Activated naive CD8-positive, alpha-beta T cell treated with anti-CD3 and anti-CD28 coated beads, Interleukin-2, amount 10 ng/mL, durations not matched to agents 7 days and 5 days (primary cell): ENCODE measurements around the gene FAM53B. TPM values are rescaled to one million over a fixed set of nuclear protein-coding genes. Genes with fewer than 3 reads are reported as not detected.

Source experiments
- ATAC-seq: fragments of 150-1000 bp; cut with Tn5 transposase; one replicate; pipeline ENCODE4 v1.10.0; 2021; ENCODE audit warnings: low read depth, moderate library complexity
- POLR2A ChIA-PET: fragments of 350-600 bp; sonication (Branson Sonifier 250); formaldehyde crosslinking; loops from one replicate; lab custom pipeline; 2021; ENCODE audit warnings: antibody characterized with exemption; lab: Charles Lee
- DNase-seq: peaks from one replicate; pipeline ENCODE4 v3.0.0; 2021
- H3K27ac Mint-ChIP-seq: one replicate; pipeline ENCODE4 v1.8.0; 2022; ENCODE audit warnings: mild to moderate bottlenecking, mixed read lengths
- H3K27me3 Mint-ChIP-seq: one replicate; pipeline ENCODE4 v1.8.0; 2022; ENCODE audit warnings: mild to moderate bottlenecking, moderate library complexity, mixed read lengths
- H3K36me3 Mint-ChIP-seq: one replicate; pipeline ENCODE4 v1.8.0; 2021; ENCODE audit warnings: mild to moderate bottlenecking, mixed read lengths
- H3K4me1 Mint-ChIP-seq: one replicate; pipeline ENCODE4 v1.8.0; 2021; ENCODE audit warnings: mixed read lengths
- H3K4me3 Mint-ChIP-seq: one replicate; pipeline ENCODE4 v1.8.0; 2022; ENCODE audit warnings: mild to moderate bottlenecking, moderate library complexity, mixed read lengths
- H3K9me3 Mint-ChIP-seq: one replicate; pipeline ENCODE4 v1.8.0; 2021; ENCODE audit warnings: mixed read lengths
- total RNA-seq, 2 experiments: library from RNA; stranded (reverse); gene quantifications; one replicate each; pipeline ENCODE4 v1.2.3, GENCODE V29; 2021

The FAM53B gene
- total RNA-seq, 2 experiments from 2014 or later: 29.8 to 33.0 TPM

DNA sequence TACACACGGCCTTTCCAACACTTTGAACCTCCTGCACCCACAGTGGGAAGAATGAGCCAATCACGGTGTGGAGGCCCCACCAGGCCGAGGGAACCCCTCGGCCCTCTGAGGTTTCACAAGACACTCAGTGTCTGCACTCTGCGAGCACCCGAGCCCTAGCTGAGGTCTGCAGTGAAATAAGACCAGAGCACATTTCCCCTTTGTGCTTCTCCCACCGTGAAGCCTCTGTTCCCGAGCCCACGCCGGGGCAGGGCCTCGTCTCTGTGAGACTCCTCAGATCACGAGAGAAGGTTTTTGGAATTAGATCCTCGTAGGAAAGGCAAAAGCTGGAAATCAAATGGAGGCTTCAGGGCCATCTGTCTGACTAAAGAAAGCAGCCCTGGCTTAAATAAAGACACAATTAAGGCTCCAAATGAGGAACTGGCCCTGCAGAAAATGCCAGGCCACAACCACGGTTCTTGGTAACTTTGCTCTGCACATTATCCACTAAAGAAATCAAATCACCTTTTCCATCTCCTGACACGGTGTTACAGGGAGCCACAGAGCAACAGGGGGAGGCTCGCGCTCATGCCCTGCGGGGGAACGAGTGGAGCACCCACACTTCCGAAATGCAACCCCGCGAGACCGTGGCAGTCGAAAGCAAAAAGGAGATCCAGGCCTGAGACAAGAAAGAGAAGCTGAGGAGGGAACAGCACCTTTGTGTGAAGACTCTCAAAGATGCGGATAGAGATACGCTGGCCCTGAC is 43.7 kb downstream of the FAM53B start:
- POLR2A ChIA-PET: interaction anchor here (2.3 kb wide), 1 partner anchor 18 kb away, joined by 17 read pairs; no protein-coding TSS in a partner anchor
- Mint-ChIP-seq H3K4me3 (no peak overlapping the region), H3K27me3 (no peaks in the 10 kb centered on the region), H3K27ac (peak overlapping the region; percentile 72), H3K4me1 (peaks cover 65% of the 10 kb centered on the region), H3K36me3 (peaks cover 12% of the 10 kb centered on the region), H3K9me3 (no peaks in the 10 kb centered on the region)
- DNase-seq (no peak), ATAC-seq (no peak)

DNA sequence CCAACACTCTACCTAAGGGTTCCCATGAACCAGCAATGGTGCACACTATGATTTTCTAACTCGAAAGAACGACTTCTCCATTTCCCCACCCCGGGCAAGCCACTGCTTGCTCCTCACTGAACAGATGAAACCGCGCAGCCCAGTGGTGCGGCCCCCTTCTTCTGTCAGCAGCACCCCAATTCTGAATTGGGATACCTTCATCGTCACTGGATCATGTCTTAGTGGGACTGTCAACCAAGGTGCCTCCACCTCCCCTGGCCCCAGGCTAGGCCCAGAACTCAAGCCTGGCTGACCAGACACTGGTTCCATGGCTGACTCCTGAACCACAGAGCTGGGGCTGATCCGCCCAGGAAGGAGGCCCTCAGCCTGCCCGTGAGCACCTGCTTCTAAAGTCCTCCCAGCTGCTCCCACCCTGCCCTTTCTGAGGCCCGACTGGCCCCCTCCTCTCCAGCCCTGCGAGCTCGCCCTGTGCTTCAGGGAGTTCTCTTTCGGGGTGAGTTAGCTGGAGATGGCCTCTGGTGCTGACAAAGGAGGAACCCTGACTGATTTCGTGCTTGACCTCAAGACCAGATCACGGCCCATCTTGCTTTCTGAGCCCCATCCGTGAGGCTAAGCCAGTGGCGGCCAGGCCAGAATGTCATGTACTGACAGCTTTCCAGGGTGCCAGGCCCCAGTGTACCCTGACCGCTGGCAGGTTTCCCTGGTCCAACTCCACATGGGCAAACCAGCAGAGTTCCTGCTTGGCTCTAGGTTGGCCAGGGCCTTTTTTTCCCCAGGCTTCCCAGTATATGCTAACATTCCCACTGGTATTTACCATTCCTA is 44.5 kb downstream of the FAM53B start:
- no peaks in the 10 kb centered on the region for H3K9me3 Mint-ChIP-seq
- H3K27ac Mint-ChIP-seq: peak overlapping the region; percentile 47
- H3K4me1 Mint-ChIP-seq: peaks cover 67% of the 10 kb centered on the region
- H3K36me3 Mint-ChIP-seq: peaks cover 19% of the 10 kb centered on the region
- no peak for DNase-seq
- H3K27me3 Mint-ChIP-seq: no peaks in the 10 kb centered on the region
- ATAC-seq: no peak
- POLR2A ChIA-PET: no interaction called here
- H3K4me3 Mint-ChIP-seq: no peak overlapping the region

DNA sequence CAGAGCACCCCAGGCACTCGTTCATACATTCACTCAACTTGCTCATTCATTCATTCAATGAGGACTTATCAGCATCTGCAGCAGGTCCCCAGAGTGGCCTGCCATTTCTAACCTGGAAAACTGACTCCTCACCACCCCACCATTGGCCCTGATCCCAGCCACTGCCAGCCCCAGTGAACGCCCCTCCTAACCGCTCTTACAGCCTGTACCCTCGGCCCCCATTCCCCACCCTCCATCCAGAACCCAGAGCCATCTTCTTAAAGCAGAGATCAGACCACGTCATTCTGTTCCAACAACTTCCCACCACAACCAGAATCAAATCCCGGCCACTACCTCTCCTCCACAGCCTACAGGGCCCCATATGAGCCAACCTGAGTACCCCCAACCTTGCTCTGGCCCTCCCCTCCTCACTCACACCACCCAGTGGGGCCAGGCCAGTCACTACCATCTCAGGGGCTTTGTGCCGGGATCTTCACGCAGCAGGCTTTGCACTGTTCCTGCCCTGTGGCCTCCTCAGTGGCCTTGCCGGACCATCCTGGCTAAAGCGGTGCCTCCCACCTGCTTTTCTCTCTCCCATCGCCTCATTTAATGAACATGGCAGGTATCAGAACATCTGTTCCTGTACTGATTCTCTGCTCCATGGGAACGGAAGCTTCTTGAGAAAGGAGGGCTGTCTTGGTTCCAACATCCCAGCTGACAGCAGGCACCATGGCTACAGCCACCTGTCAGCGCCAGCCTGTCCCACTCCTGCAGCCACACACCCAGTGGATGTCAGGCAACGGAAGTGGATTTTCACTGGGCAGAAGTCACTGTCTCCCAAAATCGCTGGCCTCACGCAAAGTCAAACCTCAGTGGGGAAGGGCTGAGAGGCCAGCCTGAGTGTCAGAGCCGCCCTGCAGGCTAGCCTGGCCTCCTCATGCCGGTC is 45.4 kb downstream of the FAM53B start:
- ATAC-seq: no peak
- no peak for DNase-seq
- peaks cover 67% of the 10 kb centered on the region for H3K4me1 Mint-ChIP-seq
- H3K9me3 Mint-ChIP-seq: no peaks in the 10 kb centered on the region
- no peaks in the 10 kb centered on the region for H3K27me3 Mint-ChIP-seq
- POLR2A ChIA-PET: interaction anchor here (0.8 to 3.5 kb wide), 3 partner anchors 20 to 51 kb away, joined by 3 to 21 read pairs (median 19); no protein-coding TSS in a partner anchor
- peaks cover 16% of the 10 kb centered on the region for H3K36me3 Mint-ChIP-seq
- no peak overlapping the region for H3K4me3 Mint-ChIP-seq
- H3K27ac Mint-ChIP-seq: peak overlapping the region; percentile 78

DNA sequence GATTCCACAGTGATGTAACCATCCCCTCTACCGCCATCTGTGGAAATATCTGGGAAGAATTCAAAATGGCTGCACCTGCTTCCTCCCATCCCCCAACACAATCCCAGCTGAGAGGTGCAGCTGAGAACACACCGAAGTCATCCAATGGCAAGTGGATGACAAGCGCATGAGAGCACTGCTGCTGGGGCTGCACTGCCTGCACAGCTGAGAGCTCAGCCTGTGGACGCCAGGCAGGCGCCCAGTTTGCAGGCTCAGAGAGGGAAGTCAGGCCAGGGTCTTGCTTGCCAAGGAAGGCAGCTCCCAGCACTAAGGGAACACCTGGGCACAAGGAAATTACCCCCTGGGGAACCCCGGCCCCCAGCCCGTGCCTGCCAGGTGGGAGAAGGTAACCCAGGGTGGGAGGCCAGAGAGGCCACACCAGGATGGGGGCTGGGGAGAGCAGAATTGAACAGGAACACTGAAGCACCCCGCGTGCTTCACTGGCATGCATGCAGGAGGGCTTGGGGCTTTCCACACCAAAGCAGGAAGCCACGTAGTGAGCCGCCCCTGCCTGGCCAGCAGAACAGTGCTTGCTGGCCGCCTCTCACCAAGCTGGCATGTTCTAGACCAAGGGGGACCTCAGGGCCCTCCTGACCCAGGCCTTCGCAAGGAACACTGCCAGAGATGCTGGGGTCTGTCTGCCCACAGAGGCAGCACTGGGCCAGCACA is 46.2 kb downstream of the FAM53B start:
- POLR2A ChIA-PET: interaction anchor here (0.8 to 3.5 kb wide), 7 partner anchors 8 to 104 kb away, joined by 3 to 21 read pairs (median 8); partner anchors contain the start of gene ABRAXAS2
- ATAC-seq (peak; percentile 34), DNase-seq (no peak)
- peaks cover 62% of the 10 kb centered on the region for H3K4me1 Mint-ChIP-seq
- peaks cover 17% of the 10 kb centered on the region for H3K36me3 Mint-ChIP-seq
- peak overlapping the region; percentile 80 for H3K4me3 Mint-ChIP-seq
- no peaks in the 10 kb centered on the region for H3K9me3 Mint-ChIP-seq
- H3K27ac Mint-ChIP-seq: peak overlapping the region; percentile 98
- H3K27me3 Mint-ChIP-seq: no peaks in the 10 kb centered on the region

DNA sequence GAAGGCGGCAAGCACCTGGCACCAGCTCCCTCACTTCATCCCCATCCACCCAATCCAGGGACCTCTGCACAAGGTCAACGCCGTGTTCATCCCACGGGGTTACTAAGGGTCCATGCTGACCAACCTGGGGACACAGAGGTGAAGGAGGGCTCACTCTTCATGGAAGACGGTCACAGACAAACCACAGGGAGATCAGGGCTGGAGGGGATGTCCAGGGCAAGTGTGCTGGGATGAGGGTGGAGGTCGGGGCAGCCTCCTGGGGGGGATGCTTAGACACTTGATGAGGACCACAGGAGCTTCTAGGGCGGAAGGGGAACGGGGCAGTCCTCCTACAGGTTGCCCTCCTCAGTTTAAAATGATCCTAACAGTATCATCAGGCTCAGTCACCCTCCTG is 46.7 kb downstream of the FAM53B start:
- peaks cover 17% of the 10 kb centered on the region for H3K36me3 Mint-ChIP-seq

DNA sequence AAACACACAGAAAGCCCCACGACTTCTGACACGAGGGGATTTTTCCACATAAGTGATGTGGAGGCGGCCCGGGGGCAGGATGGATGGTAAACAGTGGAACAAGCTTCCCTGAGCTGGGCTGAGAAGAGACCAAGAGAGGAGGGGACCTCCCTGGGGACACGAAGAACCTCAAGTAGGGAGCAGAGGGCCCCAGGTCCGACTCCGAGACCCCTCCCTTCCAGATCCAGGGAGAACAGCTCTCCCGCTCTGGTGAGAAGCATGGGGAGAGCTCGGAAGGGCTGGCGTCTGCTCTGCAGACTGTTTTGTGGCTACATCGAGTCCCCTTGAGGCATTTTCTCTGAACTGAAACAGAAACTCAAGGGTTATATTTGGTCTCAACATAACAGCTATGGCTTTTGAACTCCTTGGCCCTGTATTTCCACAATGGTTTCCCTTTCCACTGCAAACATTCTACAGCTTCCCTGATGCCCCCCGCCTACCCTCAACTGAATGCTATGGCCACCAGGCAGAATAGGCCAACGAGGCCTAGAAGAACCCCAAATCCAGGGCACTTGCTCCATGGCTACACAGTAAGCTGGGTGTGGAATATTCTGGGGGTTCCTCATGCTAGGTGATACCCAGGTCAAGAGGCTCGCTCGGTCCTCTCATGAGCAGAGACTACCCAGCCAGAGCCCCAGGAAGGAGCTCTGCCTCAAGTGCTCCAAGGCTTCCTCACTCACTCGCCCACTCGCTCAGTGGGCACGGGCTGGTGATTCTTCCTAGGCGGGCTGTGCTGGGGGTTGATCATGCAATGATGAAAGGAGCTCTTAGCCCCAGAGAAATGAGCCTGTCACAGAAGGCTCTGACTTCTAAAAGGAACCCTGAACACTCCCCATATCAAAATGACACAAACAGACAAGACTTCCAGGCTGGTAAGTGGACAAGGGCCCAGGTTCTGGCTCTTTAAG is 47.5 kb downstream of the FAM53B start:
- POLR2A ChIA-PET: interaction anchor here (0.8 to 3.5 kb wide), 14 partner anchors 9 to 105 kb away, joined by 3 to 21 read pairs (median 4); partner anchors contain the start of gene ABRAXAS2
- H3K27me3 Mint-ChIP-seq: no peaks in the 10 kb centered on the region
- ATAC-seq: peak; percentile 84
- H3K27ac Mint-ChIP-seq: peak overlapping the region; percentile 98
- peak overlapping the region; percentile 80 for H3K4me3 Mint-ChIP-seq
- peaks cover 18% of the 10 kb centered on the region for H3K36me3 Mint-ChIP-seq
- DNase-seq: peak; percentile 53
- no peaks in the 10 kb centered on the region for H3K9me3 Mint-ChIP-seq
- H3K4me1 Mint-ChIP-seq: peaks cover 52% of the 10 kb centered on the region

More for the DNA sequence above, 46.7 kb downstream of the FAM53B start:
- no peak for DNase-seq
- no peaks in the 10 kb centered on the region for H3K9me3 Mint-ChIP-seq
- POLR2A ChIA-PET: interaction anchor here (0.9 to 3.5 kb wide), 12 partner anchors 8 to 104 kb away, joined by 3 to 21 read pairs (median 6); partner anchors contain the start of gene ABRAXAS2
- H3K4me3 Mint-ChIP-seq: peak overlapping the region; percentile 80
- no peak for ATAC-seq
- no peaks in the 10 kb centered on the region for H3K27me3 Mint-ChIP-seq
- peak overlapping the region; percentile 98 for H3K27ac Mint-ChIP-seq
- H3K4me1 Mint-ChIP-seq: peaks cover 58% of the 10 kb centered on the region

DNA sequence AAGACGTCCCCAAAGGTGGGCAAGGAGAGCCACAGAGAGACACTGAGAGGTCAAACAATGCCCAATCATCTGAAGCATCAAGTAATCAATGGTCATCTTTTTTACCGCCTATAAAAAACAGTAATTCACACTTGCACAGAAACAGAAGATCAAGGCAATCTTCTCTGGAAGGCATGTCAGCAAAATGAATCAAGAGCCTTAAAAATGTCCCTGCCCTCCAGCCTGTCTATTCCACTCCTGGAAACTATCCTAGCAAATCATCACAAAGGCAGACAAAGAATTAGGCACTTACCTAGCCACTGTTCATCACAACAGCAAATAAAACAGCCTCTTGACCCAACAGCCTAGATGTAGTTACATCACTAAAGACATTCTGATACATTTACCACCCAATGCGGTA is 48.9 kb downstream of the FAM53B start:
- ATAC-seq (no peak), DNase-seq (no peak)
- Mint-ChIP-seq H3K36me3 (peaks cover 19% of the 10 kb centered on the region), H3K27ac (peak overlapping the region; percentile 49), H3K9me3 (no peaks in the 10 kb centered on the region), H3K27me3 (no peaks in the 10 kb centered on the region), H3K4me1 (peaks cover 45% of the 10 kb centered on the region), H3K4me3 (no peak overlapping the region)
- POLR2A ChIA-PET: no interaction called here

DNA sequence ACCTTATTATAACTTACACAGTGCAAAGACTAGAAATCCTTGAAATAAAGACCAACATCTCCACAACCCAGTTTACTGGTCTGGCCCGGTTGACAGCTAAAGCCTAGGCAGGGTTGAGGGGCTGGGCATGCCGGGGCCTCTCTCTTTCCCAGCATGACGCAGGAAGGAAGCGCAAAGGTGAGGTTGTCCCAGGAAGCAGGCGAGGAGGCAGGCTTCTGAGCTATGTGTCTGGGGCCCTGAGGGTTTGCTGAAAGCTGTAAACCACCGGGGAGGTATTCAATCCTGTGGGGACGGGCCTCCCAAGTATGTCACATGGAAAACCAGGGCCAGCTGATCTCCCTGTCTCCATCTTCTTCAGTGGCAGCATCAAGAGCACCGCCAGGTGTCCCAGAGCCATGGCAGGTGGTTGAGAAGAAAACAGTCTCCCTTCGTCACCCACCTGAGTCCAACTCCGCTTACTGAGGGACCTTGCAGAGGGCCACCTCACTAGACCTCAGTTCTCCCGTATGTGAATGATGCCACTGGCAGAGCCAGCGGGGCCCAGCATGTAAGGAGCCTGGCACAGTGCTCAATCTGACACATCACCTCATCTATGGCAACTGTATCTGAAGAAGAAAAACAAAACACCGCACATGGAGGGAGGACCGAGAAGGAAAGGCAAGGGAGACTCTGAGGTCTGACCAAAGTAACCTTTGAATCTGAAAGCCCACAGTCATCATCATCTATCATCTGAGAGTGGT is 49.5 kb downstream of the FAM53B start:
- DNase-seq (no peak), ATAC-seq (no peak)
- Mint-ChIP-seq H3K36me3 (peaks cover 21% of the 10 kb centered on the region), H3K4me3 (no peak overlapping the region), H3K27me3 (no peaks in the 10 kb centered on the region), H3K4me1 (peaks cover 48% of the 10 kb centered on the region), H3K9me3 (no peaks in the 10 kb centered on the region), H3K27ac (peak overlapping the region; percentile 49)
- POLR2A ChIA-PET: no interaction called here

DNA sequence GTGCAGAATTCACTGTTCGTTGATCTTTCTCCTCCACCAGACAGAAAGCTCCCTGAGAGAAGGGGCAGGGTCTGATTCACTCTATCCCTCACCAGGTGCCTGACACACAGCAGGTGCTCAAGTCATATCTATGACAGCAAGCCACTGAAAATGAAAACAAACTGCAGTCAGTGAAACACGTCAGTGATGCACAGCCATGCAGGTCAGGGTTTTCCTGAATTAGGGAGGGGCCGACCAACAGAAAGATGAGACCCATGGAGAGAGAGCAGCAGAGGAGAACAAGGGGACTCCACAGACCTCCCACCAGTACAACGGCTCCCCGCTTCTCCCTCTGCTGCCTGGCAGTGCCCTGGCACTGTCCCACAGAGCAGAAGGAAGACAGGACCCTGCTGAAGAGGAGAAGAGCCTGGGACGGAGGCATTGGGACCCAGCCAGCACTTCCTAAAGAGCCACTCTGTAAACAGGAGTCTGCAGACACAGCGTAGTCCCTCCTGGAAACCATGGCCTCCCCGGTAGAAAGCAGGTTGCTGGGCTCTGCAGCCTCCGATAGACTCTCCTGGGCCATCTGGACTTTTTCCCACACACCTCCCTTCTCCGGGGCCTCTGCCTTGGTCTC is 50.3 kb downstream of the FAM53B start:
- peaks cover 24% of the 10 kb centered on the region for H3K36me3 Mint-ChIP-seq
- no peak for ATAC-seq

DNA sequence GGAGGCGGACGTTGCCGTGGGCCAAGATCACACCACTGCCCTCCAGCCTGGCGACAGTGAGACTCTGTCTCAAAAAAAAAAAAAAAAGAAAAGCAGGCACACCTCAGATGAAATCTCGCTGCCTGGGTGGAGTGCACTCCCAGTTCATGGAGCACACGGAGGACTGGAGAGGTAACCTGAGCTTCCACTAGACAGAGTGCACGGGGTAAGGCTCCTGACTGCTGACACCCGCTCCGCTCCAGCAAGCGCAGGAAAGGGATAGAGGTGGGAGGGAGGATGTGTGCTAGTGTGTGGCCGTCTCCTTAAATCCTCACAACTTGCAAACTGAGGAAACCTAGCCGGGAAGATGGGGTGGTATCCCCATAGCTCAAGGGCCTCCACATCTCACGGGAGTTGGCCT is 50.8 kb downstream of the FAM53B start:
- POLR2A ChIA-PET: no interaction called here
- DNase-seq: no peak
- peaks cover 50% of the 10 kb centered on the region for H3K4me1 Mint-ChIP-seq
- no peak overlapping the region for H3K4me3 Mint-ChIP-seq
- no peaks in the 10 kb centered on the region for H3K9me3 Mint-ChIP-seq
- no peak for ATAC-seq
- no peak overlapping the region for H3K27ac Mint-ChIP-seq
- peaks cover 22% of the 10 kb centered on the region for H3K36me3 Mint-ChIP-seq
- H3K27me3 Mint-ChIP-seq: no peaks in the 10 kb centered on the region

More for the DNA sequence above, 50.3 kb downstream of the FAM53B start:
- Mint-ChIP-seq H3K4me1 (peaks cover 51% of the 10 kb centered on the region), H3K27me3 (no peaks in the 10 kb centered on the region), H3K4me3 (no peak overlapping the region), H3K9me3 (no peaks in the 10 kb centered on the region), H3K27ac (peak overlapping the region; percentile 4)
- no peak for DNase-seq
- POLR2A ChIA-PET: no interaction called here
